GM12878 (cell line): ENCODE measurements around the gene SLC5A11. TPM values are rescaled to one million over a fixed set of nuclear protein-coding genes. Genes with fewer than 3 reads are reported as not detected.
A peak's percentile ranks its signal among the peaks of the same experiment; 100 is the strongest.

Experiments used
- ATAC-seq: fragments of 200-7000 bp; cut with Tn5 transposase; 3 replicates; pipeline ENCODE4 v1.9.1; 2020; ENCODE audit warnings: mild to moderate bottlenecking, moderate library complexity
- BruUV-seq: library from RNA; stranded (reverse); fragments of 400-500 nt; replicated peaks from 2 replicates; lab custom pipeline; 2021; lab: Mats Ljungman, UMichigan
- CTCF ChIA-PET: fragments of 300-600 bp; sonication (Branson Sonifier 250); formaldehyde crosslinking; extraction: SDS; loops from one replicate; lab custom pipeline; 2021; ENCODE audit warnings: inconsistent platforms; lab: Yijun Ruan, JAX
- POLR2A ChIA-PET: fragments of 350-600 bp; formaldehyde crosslinking; extraction: SDS; loops from one replicate; lab custom pipeline; 2021; ENCODE audit warnings: inconsistent platforms; lab: Charles Lee
- RAD21 ChIA-PET: fragments of 300-600 bp; sonication (Branson Sonifier 250); formaldehyde crosslinking; loops from one replicate; lab custom pipeline; 2023; ENCODE audit warnings: antibody characterized with exemption; ENCODE audit not compliant: unreplicated experiment; lab: Charles Lee
- SMC1A ChIA-PET: fragments of 300-600 bp; sonication (Branson Sonifier 250); formaldehyde crosslinking; loops from one replicate; lab custom pipeline; 2023; ENCODE audit not compliant: unreplicated experiment, uncharacterized antibody; lab: Charles Lee
- DNase-seq: peaks from one replicate; pipeline ENCODE4 v3.0.0-alpha.2; 2011; ENCODE audit warnings: low read depth, low spot score
- FAIRE-seq: peaks from 3 replicates; lab custom pipeline; 2011; peaks lifted over from hg19 to GRCh38; lab: Jason Lieb, UNC
- H2AFZ ChIP-seq: 2 replicates; pipeline ENCODE4 v1.6.0; 2011; ENCODE audit warnings: low read depth, low read length, control low read depth; ENCODE audit not compliant: control insufficient read depth
- H3K27ac ChIP-seq: 2 replicates; pipeline ENCODE4 v1.5.1; 2011; ENCODE audit warnings: control low read depth; ENCODE audit not compliant: control insufficient read depth, insufficient read depth
- H3K27me3 ChIP-seq, 2 experiments: replicated peaks in 1 of 2; 2 replicates each; pipeline versions ENCODE4 v1.6.0 to v1.6.1; 2011; ENCODE audit warnings: low read length in 1 of 2; ENCODE audit not compliant: control insufficient read depth in 2 of 2, insufficient read depth in 2 of 2
- H3K36me3 ChIP-seq, 2 experiments: 2 replicates each; pipeline ENCODE4 v1.5.1; 2011; ENCODE audit warnings: low read length in 1 of 2; ENCODE audit not compliant: control insufficient read depth in 2 of 2, insufficient read depth in 2 of 2
- H3K4me1 ChIP-seq: 2 replicates; pipeline ENCODE4 v1.6.1; 2011; ENCODE audit warnings: mild to moderate bottlenecking, low read length, moderate library complexity, mixed read lengths; ENCODE audit not compliant: control insufficient read depth, insufficient read depth
- H3K4me2 ChIP-seq: 2 replicates; pipeline ENCODE4 v1.6.0; 2011; ENCODE audit warnings: control low read depth; ENCODE audit not compliant: control insufficient read depth, insufficient read depth
- H3K4me3 ChIP-seq: fragments of 200-600 bp; sonication (generic); 2 replicates; pipeline ENCODE4 v1.5.1; 2016
- H3K79me2 ChIP-seq: 2 replicates; pipeline ENCODE4 v1.6.0; 2011; ENCODE audit warnings: low read length; ENCODE audit not compliant: control insufficient read depth, insufficient read depth
- H3K9ac ChIP-seq: 2 replicates; pipeline ENCODE4 v1.8.0; 2011; ENCODE audit warnings: low read length, control low read depth, mixed read lengths; ENCODE audit not compliant: control insufficient read depth, insufficient read depth
- H3K9me3 ChIP-seq: replicated peaks from 3 replicates; pipeline ENCODE4 v1.5.1; 2011; ENCODE audit warnings: mild to moderate bottlenecking, low read length; ENCODE audit not compliant: control insufficient read depth, insufficient read depth
- H4K20me1 ChIP-seq: 2 replicates; pipeline ENCODE4 v1.6.0; 2011; ENCODE audit not compliant: control insufficient read depth, insufficient read depth
- CBX5 ChIP-seq: sonication (generic); IDR thresholded peaks from 2 replicates; pipeline ENCODE4 v1.6.1; 2016; ENCODE audit warnings: low read depth, moderate library complexity, mild to moderate bottlenecking, inconsistent platforms
- DPF2 ChIP-seq: fragments of 450-650 bp; IDR thresholded peaks from 2 replicates; pipeline ENCODE4 v1.6.1; 2017; ENCODE audit warnings: mild to moderate bottlenecking
- E4F1 ChIP-seq: fragments of 450-650 bp; IDR thresholded peaks from 2 replicates; pipeline ENCODE4 v1.6.1; 2018; ENCODE audit warnings: borderline replicate concordance, mild to moderate bottlenecking; ENCODE audit not compliant: partially characterized antibody
- ELK1 ChIP-seq: IDR thresholded peaks from 2 replicates; pipeline ENCODE4 v1.6.1; 2012; ENCODE audit warnings: low read depth, low read length, improper control_type of control experiment
- IKZF1 ChIP-seq: fragments of 450-650 bp; conservative IDR thresholded peaks from 2 replicates; pipeline ENCODE4 v1.6.1; 2017; ENCODE audit warnings: antibody characterized with exemption, mild to moderate bottlenecking
- NFYB ChIP-seq: IDR thresholded peaks from 2 replicates; pipeline ENCODE4 v1.6.1; 2011; ENCODE audit warnings: low read depth, mild to moderate bottlenecking, low read length, improper control_type of control experiment, moderate library complexity; ENCODE audit not compliant: insufficient read depth
- RAD21 ChIP-seq: IDR thresholded peaks from 2 replicates; pipeline ENCODE4 v1.6.1; 2011; ENCODE audit warnings: mild to moderate bottlenecking, low read depth, low read length, moderate library complexity; ENCODE audit not compliant: insufficient read depth
- RUNX3 ChIP-seq: IDR thresholded peaks from 2 replicates; pipeline ENCODE4 v1.6.1; 2012; ENCODE audit warnings: low read length, inconsistent platforms
- SMC3 ChIP-seq: IDR thresholded peaks from 2 replicates; pipeline ENCODE4 v1.6.1; 2011; ENCODE audit warnings: low read length, improper control_type of control experiment, borderline replicate concordance
- USF1 ChIP-seq: IDR thresholded peaks from 2 replicates; pipeline ENCODE4 v1.6.1; 2011; ENCODE audit warnings: borderline replicate concordance, low read depth, mild to moderate bottlenecking, moderate library complexity, mixed read lengths, low read length; ENCODE audit not compliant: insufficient read depth; ENCODE audit errors: extremely low read length
- ZNF207 ChIP-seq: fragments of 450-650 bp; IDR thresholded peaks from 2 replicates; pipeline ENCODE4 v1.6.1; 2014; ENCODE audit warnings: antibody characterized with exemption, mild to moderate bottlenecking, borderline replicate concordance
- WGBS: methylation state at CpG from one replicate; pipeline ENCODE4 v1.1.6; 2016; ENCODE audit warnings: low lambda C conversion rate; ENCODE audit not compliant: insufficient replicate concordance, insufficient coverage; ENCODE audit errors: missing lambda C conversion rate; 5-methylcytosine and 5-hydroxymethylcytosine counted together
- in situ Hi-C: fragments of 300-500 bp; cut with MboI; formaldehyde crosslinking; loops from 9 replicates; pipeline ENCODE4 v1.14.3; 2018; ENCODE audit warnings: mixed read lengths
- intact Hi-C: fragments of 100-400 bp; cut with micrococcal nuclease; formaldehyde crosslinking; loops from one replicate; pipeline ENCODE4 v1.14.2; 2022; ENCODE audit not compliant: unreplicated experiment
- polyA plus RNA-seq, 11 experiments: library from polyadenylated mRNA; depleted of rRNA in 4 of 11; unstranded in 6 of 11; stranded (reverse) in 5 of 11; fragments of >200 nt; fragmentation: Nextera tagmentation in 4 of 11; fragmentation: Illumina TruSeq in 1 of 11; extraction: Ambion mirVana in 4 of 11; extraction: Trizol in 1 of 11; gene quantifications; 1 replicate in 1 of 11; 2 replicates in 10 of 11; pipeline versions ENCODE4 v1.2.1 to v1.2.3, GENCODE V29; 2011 to 2016; ENCODE audit warnings: inconsistent platforms in 2 of 11, missing spikeins in 2 of 11, low read depth in 1 of 11
- total RNA-seq, 4 experiments: library from RNA; depleted of rRNA in 3 of 4; stranded (reverse); fragments of >200 nt in 3 of 4; fragmentation: Illumina TruSeq in 1 of 4; extraction: Trizol in 1 of 4; gene quantifications; 2 replicates each; pipeline versions ENCODE4 v1.2.1 to v1.2.3, GENCODE V29; 2013 to 2021

SLC5A11 gene
- total and polyA plus RNA-seq, 10 of the 15 experiments (the other 5 are each of a cell fraction or from before 2014, with no cell fraction given): 0.10 TPM; not detected in 9

GRCh38 chr16:24883714-24884151, 38.0 kb downstream of the SLC5A11 start:
- in situ Hi-C loops: no loop called here
- ChIA-PET CTCF (no interaction called here), POLR2A (no interaction called here), RAD21 (no interaction called here), SMC1A (no interaction called here)
- no peak for ATAC-seq
- no peak for FAIRE-seq
- Histone ChIP-seq H3K4me1 (no peaks in the 10 kb centered on the region), H3K36me3 (no peaks in the 10 kb centered on the region), H3K27me3 (no peaks in the 10 kb centered on the region), H3K4me2 (no peak overlapping the region), H3K27ac (no peak overlapping the region), H3K9ac (no peak overlapping the region), H3K4me3 (no peak overlapping the region), H4K20me1 (no peaks in the 10 kb centered on the region), H3K79me2 (no peaks in the 10 kb centered on the region), H2AFZ (no peak overlapping the region), H3K9me3 (no peaks in the 10 kb centered on the region)
- no TSS peak for BruUV-seq
- TF ChIP-seq ZNF207 (no peak), USF1 (peak; percentile 56), NFYB (peak; percentile 65; the same call in 1 of the 2 replicates)
- intact Hi-C loops: no loop called here
- WGBS: 46% methylated on average over 12 of the region's 12 CpGs
- no peak for DNase-seq

- RAD21 ChIA-PET: no interaction called here
- intact Hi-C loops (no loop called here), in situ Hi-C loops (no loop called here)
- DNase-seq (no peak), ATAC-seq (no peak), FAIRE-seq (no peak)
- CTCF ChIA-PET: no interaction called here
- H3K27me3 ChIP-seq: no peaks in the 10 kb centered on the region
- H4K20me1 ChIP-seq: no peaks in the 10 kb centered on the region
- H3K9me3 ChIP-seq: no peaks in the 10 kb centered on the region
- no peaks in the 10 kb centered on the region for H3K79me2 ChIP-seq
- H2AFZ ChIP-seq: no peak overlapping the region
- H3K36me3 ChIP-seq: no peaks in the 10 kb centered on the region
- no peak overlapping the region for H3K9ac ChIP-seq
- H3K27ac ChIP-seq: no peak overlapping the region
- no peak overlapping the region for H3K4me3 ChIP-seq
- H3K4me2 ChIP-seq: no peak overlapping the region
- SMC1A ChIA-PET: interaction anchor here (0.6 kb wide), 1 partner anchor 1176 kb away, joined by 3 read pairs; no protein-coding TSS in a partner anchor
- 94% methylated on average over 2 of the region's 2 CpGs for WGBS
- no peaks in the 10 kb centered on the region for H3K4me1 ChIP-seq
- POLR2A ChIA-PET: no interaction called here
- no TSS peak for BruUV-seq
- no peak for TF ChIP-seq CBX5
- no peak for TF ChIP-seq RAD21
- TF ChIP-seq E4F1: no peak
- TF ChIP-seq RUNX3: no peak
- TF ChIP-seq IKZF1: no peak
- no peak for TF ChIP-seq DPF2
- no peak for TF ChIP-seq SMC3
- no peak for TF ChIP-seq ELK1
Measured at GRCh38 chr16:24887472-24887871, 41.7 kb downstream of the SLC5A11 start.
